Kidney epithelial cell (primary cell): Measurements from ENCODE around the gene LNX1. TPM values are rescaled to one million over a fixed set of nuclear protein-coding genes. Genes with fewer than 3 reads are reported as not detected.

Source experiments
- DNase-seq: peaks from one replicate; pipeline ENCODE4 v3.0.0-alpha.2; 2010; ENCODE audit warnings: low read depth
- H3K27me3 ChIP-seq: 2 replicates; pipeline ENCODE4 v1.6.0; 2011; ENCODE audit warnings: low read length; ENCODE audit not compliant: control insufficient read depth, insufficient read depth
- H3K36me3 ChIP-seq: 2 replicates; pipeline ENCODE4 v1.5.1; 2011; ENCODE audit warnings: low read length; ENCODE audit not compliant: control insufficient read depth, insufficient read depth
- H3K4me3 ChIP-seq: 2 replicates; pipeline ENCODE4 v1.5.1; 2011; ENCODE audit warnings: low read depth, mild to moderate bottlenecking, control low read depth, low read length
- CTCF ChIP-seq: IDR thresholded peaks from 2 replicates; pipeline ENCODE4 v1.5.1; 2011; ENCODE audit warnings: mild to moderate bottlenecking, moderate library complexity, low read length, control low read depth, inconsistent platforms; ENCODE audit not compliant: insufficient read depth, poor library complexity, severe bottlenecking
- total RNA-seq: library from RNA; depleted of rRNA; stranded (reverse); fragments of >200 nt; gene quantifications from 2 replicates; pipeline ENCODE4 v1.2.3, GENCODE V29; 2015

Gene LNX1
- total RNA-seq, result 2.5 and 6.9 TPM in 2 replicates

- peak within 1 kb of the TSS; percentile 25 for H3K4me3 ChIP-seq
- TF ChIP-seq CTCF, result no peak
Observed at GRCh38 chr4:53591372-53591892, at the start of gene LNX1. TSS of gene LNX1 (minus strand) at chr4:53591486. CDS start at chr4:53574002, 17,484 bp downstream.

GRCh38 chr4:53640576-53641453 is 49.5 kb upstream of the LNX1 start:
- H3K27me3 ChIP-seq, result no peaks in the 10 kb centered on the region
- H3K4me3 ChIP-seq, result no peak overlapping the region
- no peaks in the 10 kb centered on the region for H3K36me3 ChIP-seq
- DNase-seq, result no peak
- TF ChIP-seq CTCF, result no peak

More at GRCh38 chr4:53591372-53591892, at the start of gene LNX1:
- Histone ChIP-seq H3K27me3 (no peaks in the 10 kb centered on the region), H3K36me3 (no peaks in the 10 kb centered on the region)
- no peak for DNase-seq

DNA sequence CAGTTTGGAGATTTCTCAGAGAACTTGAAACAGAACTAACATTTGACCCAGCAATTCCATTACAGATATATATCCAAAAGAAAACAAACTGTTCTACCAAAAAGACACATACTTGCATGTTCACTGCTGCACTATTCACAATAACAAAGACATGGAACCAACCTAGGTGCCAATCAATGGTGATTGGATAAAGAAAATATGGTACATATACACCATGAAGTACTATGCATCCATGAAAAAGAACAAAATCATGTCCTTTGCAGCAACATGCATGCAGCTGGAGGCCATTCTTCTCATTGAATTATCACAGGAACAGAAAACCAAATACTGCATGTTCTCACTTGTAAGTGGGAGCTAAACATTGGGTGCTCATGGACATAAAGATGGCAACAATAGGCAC is 47.6 kb upstream of the LNX1 start:
- no peak overlapping the region for H3K4me3 ChIP-seq
- DNase-seq, result no peak
- no peaks in the 10 kb centered on the region for H3K27me3 ChIP-seq
- H3K36me3 ChIP-seq, result no peaks in the 10 kb centered on the region
- TF ChIP-seq CTCF, result no peak

- no peak overlapping the region for H3K4me3 ChIP-seq
- no peak for TF ChIP-seq CTCF
- no peaks in the 10 kb centered on the region for H3K27me3 ChIP-seq
- no peaks in the 10 kb centered on the region for H3K36me3 ChIP-seq
- no peak for DNase-seq
Observed at GRCh38 chr4:53637348-53637747, 46.1 kb upstream of the LNX1 start.

- DNase-seq, result no peak
- H3K4me3 ChIP-seq, result no peak overlapping the region
- H3K36me3 ChIP-seq, result no peaks in the 10 kb centered on the region
- no peaks in the 10 kb centered on the region for H3K27me3 ChIP-seq
- TF ChIP-seq CTCF, result no peak
Observed at GRCh38 chr4:53635697-53636483, 44.6 kb upstream of the LNX1 start.
